Astrocyte of the spinal cord (primary cell): Measurements from ENCODE around the gene ARHGEF38.

Experiments used
- DNase-seq: peaks from one replicate; pipeline ENCODE4 v3.0.0; 2011; ENCODE audit warnings: low read depth, low spot score
- H3K4me3 ChIP-seq: 2 replicates; pipeline ENCODE4 v1.5.1; 2011; ENCODE audit warnings: low read depth, mild to moderate bottlenecking, low read length, moderate library complexity
- in situ Hi-C: cut with HindIII; loops from 2 replicates; pipeline ENCODE4 v1.10.0; 2017; ENCODE audit warnings: low sequenced_read_pairs
- TF ChIP-seq, protein P1 (sequence below): IDR thresholded peaks from 2 replicates; pipeline ENCODE4 v1.5.1; 2012; ENCODE audit warnings: low read depth, mild to moderate bottlenecking, low read length, inconsistent platforms

The ARHGEF38 gene, protein sequence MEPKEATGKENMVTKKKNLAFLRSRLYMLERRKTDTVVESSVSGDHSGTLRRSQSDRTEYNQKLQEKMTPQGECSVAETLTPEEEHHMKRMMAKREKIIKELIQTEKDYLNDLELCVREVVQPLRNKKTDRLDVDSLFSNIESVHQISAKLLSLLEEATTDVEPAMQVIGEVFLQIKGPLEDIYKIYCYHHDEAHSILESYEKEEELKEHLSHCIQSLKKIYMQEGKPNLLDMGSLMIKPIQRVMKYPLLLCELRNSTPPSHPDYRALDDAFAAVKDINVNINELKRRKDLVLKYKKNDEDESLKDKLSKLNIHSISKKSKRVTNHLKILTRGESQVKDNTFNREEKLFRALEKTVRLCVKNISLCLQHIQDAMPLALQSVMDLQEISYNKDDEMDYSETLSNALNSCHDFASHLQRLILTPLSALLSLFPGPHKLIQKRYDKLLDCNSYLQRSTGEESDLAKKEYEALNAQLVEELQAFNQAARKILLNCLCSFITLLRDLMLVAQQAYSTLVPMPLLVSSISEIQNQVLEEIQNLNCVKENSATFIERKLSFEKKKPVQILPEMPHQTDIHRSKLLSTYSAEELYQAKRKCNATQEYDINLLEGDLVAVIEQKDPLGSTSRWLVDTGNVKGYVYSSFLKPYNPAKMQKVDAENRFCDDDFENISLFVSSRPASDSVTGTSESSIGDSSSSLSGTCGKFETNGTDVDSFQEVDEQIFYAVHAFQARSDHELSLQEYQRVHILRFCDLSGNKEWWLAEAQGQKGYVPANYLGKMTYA

DNA sequence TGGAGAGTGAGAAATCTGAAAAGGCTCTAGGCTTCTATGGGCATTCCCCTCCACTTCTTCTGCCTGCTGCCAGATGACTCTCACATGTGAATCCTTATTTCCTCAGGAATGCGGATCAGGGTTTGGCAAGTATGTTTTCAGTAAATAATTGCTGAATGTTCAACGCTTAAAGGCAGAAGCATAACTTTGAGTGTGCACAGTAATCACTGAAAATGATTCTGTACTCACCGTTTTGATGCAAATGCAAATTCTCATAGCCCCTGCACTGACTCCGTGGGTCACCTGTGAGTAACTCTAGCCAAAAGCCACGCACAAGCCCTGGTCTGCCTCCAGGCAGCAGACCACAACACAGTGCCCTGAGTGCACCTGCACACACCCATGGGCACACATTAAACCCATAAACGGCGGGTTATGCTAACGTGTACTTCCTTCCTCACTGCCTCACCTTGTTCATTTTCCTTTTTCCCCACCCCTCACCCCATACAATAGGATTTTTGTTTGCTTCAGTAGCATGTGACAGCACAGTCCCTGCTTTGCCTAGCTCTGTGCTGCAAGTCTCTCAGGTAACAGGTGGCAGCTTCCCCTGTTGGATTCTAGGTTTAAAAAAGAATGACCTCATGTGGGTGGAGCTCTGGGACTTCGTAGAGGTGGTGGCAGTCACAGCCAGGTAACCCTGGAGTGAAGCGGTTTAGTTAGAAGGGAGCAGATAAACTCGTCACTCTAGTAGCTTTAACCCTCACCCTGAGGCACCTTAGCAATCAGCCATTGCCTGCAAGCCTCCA is at the start of gene ARHGEF38:
ARHGEF38 (plus strand) TSS at position 656 of the 782 bp plus-strand sequence. CDS start 146 bp downstream, outside the sequence.
- DNase-seq, result peak; percentile 25
- TF ChIP-seq, protein P1, sequence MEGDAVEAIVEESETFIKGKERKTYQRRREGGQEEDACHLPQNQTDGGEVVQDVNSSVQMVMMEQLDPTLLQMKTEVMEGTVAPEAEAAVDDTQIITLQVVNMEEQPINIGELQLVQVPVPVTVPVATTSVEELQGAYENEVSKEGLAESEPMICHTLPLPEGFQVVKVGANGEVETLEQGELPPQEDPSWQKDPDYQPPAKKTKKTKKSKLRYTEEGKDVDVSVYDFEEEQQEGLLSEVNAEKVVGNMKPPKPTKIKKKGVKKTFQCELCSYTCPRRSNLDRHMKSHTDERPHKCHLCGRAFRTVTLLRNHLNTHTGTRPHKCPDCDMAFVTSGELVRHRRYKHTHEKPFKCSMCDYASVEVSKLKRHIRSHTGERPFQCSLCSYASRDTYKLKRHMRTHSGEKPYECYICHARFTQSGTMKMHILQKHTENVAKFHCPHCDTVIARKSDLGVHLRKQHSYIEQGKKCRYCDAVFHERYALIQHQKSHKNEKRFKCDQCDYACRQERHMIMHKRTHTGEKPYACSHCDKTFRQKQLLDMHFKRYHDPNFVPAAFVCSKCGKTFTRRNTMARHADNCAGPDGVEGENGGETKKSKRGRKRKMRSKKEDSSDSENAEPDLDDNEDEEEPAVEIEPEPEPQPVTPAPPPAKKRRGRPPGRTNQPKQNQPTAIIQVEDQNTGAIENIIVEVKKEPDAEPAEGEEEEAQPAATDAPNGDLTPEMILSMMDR, result no peak
- in situ Hi-C loops, result no loop called here
- no peak within 1 kb of the TSS for H3K4me3 ChIP-seq

DNA sequence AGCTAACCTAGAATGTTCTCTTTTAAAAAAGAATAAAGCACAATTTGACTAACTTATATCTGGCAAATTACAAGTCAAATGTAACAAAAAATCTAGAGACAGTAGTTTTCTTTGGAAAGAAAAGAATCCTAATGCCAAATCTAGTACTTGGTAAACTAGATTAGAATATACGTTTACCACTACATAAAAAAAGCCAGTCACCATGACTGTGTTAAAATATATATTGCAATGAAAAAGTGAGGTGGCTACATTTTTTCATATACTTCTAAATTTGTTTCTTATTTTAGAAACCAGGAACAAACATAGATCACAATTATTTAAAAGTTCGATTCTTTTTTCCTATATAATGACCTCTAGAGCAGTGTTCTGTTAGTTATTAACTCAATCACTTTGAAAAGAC is 48.9 kb upstream of the ARHGEF38 start:
- in situ Hi-C loops, result no loop called here
- TF ChIP-seq, protein P1, result no peak
- DNase-seq, result no peak
- H3K4me3 ChIP-seq, result no peak overlapping the region

DNA sequence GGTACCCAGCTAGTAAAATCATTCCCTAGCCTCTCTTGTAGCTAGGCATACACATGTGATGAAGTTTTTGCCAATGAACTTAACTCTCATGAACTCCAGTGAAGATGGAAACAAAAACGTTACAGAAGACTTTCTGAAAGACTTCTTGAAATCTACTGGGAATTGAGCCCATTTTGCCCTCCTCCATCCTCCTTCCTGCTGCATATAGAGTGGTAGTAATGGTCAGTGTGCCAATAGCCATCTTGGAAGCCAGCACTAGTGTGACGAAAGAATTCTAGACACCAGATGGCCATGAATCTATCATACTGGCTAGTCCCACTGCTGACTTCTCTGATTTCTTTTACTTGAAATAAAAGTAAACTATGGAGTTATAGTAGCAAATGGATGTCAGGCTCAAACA is 47.7 kb upstream of the ARHGEF38 start:
- no peak overlapping the region for H3K4me3 ChIP-seq
- DNase-seq, result no peak
- in situ Hi-C loops, result no loop called here
- TF ChIP-seq, protein P1, result no peak

DNA sequence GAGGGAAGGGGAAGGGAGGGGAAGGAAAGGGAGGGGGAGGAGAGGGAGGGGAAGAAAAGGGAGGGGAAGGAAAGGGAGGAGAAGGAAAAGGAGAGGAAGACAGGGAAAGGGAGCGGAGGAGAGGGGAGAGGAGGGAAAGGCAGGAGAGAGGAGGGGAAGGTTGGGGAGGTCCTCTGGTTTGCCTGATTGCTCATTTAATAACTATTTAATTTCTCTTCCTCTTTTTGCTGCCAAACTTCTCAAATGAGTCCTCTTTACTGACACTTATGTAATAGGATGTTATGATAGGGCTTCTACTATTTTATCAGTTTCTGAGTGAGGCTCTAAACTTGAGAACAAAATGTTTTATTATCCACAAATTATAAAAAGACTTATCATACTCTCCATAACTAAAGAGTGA is 43.1 kb upstream of the ARHGEF38 start:
- TF ChIP-seq, protein P1, result no peak
- no peak for DNase-seq
- in situ Hi-C loops, result no loop called here
- no peak overlapping the region for H3K4me3 ChIP-seq

DNA sequence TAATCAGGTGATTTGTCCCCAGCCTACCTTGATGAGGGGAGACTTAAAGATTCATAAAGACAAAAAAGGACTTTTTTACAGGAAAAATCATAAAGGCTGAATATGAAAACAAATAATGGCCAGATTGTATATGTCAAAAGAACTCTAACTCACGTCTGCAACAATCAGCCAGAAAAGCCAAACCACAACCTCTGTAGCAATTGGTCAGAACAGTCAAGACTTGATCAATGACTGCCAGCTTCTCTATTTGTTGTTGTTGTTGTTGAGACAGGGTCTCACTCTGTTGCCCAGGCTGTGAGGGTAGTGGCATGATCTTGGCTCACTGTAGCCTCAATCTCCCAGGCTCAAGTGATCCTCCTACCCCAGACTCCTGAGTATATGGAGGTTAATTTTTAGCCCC is 42.7 kb upstream of the ARHGEF38 start:
- no peak overlapping the region for H3K4me3 ChIP-seq
- in situ Hi-C loops, result no loop called here
- DNase-seq, result no peak
- TF ChIP-seq, protein P1, result no peak

DNA sequence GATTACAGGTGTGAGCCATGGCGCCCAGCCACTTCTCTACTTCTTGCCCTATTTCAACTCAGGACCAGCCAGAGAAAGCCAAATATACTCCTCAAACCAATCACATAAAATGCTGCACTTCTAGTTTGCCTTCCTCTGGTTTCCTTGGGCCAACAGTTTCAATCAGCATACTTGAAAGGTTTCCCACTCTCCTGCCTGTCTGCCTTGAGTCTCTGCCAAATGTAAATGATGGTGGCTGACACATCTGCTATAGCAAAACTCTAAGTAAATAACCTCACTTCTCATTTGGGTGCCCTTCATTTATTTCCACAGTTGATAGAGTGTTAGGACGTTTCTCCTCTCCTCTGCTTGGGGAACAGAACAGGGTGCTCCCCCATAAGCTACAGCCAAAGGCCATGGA is 42.2 kb upstream of the ARHGEF38 start:
- DNase-seq, result no peak
- no peak overlapping the region for H3K4me3 ChIP-seq
- TF ChIP-seq, protein P1, result no peak
- in situ Hi-C loops, result no loop called here
